AG09309 (cell line): ENCODE measurements around the gene HPSE2.

ENCODE experiments used
- DNase-seq: peaks from one replicate; pipeline ENCODE4 v3.0.0-alpha.2; 2010; ENCODE audit warnings: low read depth
- H3K4me3 ChIP-seq: 2 replicates; pipeline ENCODE4 v1.5.1; 2011; ENCODE audit warnings: mild to moderate bottlenecking, low read depth, low read length, moderate library complexity; ENCODE audit not compliant: control insufficient read depth
- CTCF ChIP-seq: IDR thresholded peaks from 2 replicates; pipeline ENCODE4 v1.5.1; 2011; ENCODE audit warnings: mild to moderate bottlenecking, low read depth, low read length, inconsistent platforms; ENCODE audit not compliant: insufficient read depth, control insufficient read depth; ENCODE audit errors: missing control alignments

The HPSE2 gene

GRCh38 chr10:98745645-98746044 lies 490.0 kb downstream of the HPSE2 start:
- no peak for TF ChIP-seq CTCF
- DNase-seq = no peak

GRCh38 chr10:98720551-98720950 lies 515.1 kb downstream of the HPSE2 start:
- DNase-seq = no peak
- no peak overlapping the region for H3K4me3 ChIP-seq
- TF ChIP-seq CTCF = no peak

More at GRCh38 chr10:98745645-98746044, 490.0 kb downstream of the HPSE2 start:
- no peak overlapping the region for H3K4me3 ChIP-seq

GRCh38 chr10:98713586-98713985 lies 522.1 kb downstream of the HPSE2 start:
- H3K4me3 ChIP-seq = no peak overlapping the region
- TF ChIP-seq CTCF = no peak
- no peak for DNase-seq

- no peak for DNase-seq
- no peak overlapping the region for H3K4me3 ChIP-seq
- TF ChIP-seq CTCF = no peak
These were observed 539.1 kb downstream of the HPSE2 start for GRCh38 chr10:98696516-98696915.

GRCh38 chr10:98694883-98695282 lies 540.8 kb downstream of the HPSE2 start:
- H3K4me3 ChIP-seq = no peak overlapping the region
- no peak for TF ChIP-seq CTCF
- DNase-seq = no peak

GRCh38 chr10:98694014-98694413 lies 541.6 kb downstream of the HPSE2 start:
- no peak overlapping the region for H3K4me3 ChIP-seq
- no peak for DNase-seq
- TF ChIP-seq CTCF = no peak

GRCh38 chr10:98687685-98688084 lies 548.0 kb downstream of the HPSE2 start:
- no peak for TF ChIP-seq CTCF
- no peak for DNase-seq
- H3K4me3 ChIP-seq = no peak overlapping the region
